Stimulated activated naive B cell treated with anti-CD40 and anti-IgM and Interleukin-4, amounts not matched to agents 10 μg/mL and 1 μg/mL and 100 μg/mL, for 72 hours (primary cell): ENCODE measurements around the gene UBE2S.

ENCODE experiments used
- ATAC-seq, 2 donors: fragments of 150-1000 bp; cut with Tn5 transposase; replicated peaks; 2 replicates each; pipeline ENCODE4 v1.10.0; 2021; ENCODE audit warnings: moderate library complexity in 1 of 2
- DNase-seq: peaks from one replicate; pipeline ENCODE4 v3.0.0; 2021
- H3K27ac Mint-ChIP-seq: one replicate; pipeline ENCODE4 v1.8.0; 2022; ENCODE audit warnings: mild to moderate bottlenecking, mixed read lengths
- H3K27me3 Mint-ChIP-seq, 2 donors: one replicate each; pipeline ENCODE4 v1.8.0; 2022; ENCODE audit warnings: mixed read lengths in 2 of 2
- H3K36me3 Mint-ChIP-seq, 2 donors: one replicate each; pipeline ENCODE4 v1.8.0; 2022; ENCODE audit warnings: mixed read lengths in 2 of 2, mild to moderate bottlenecking in 1 of 2
- H3K4me1 Mint-ChIP-seq, 2 donors: one replicate each; pipeline ENCODE4 v1.8.0; 2022; ENCODE audit warnings: mixed read lengths in 2 of 2, mild to moderate bottlenecking in 1 of 2
- H3K4me3 Mint-ChIP-seq, 2 donors: one replicate each; pipeline ENCODE4 v1.8.0; 2022; ENCODE audit warnings: mild to moderate bottlenecking in 2 of 2, mixed read lengths in 2 of 2, moderate library complexity in 1 of 2
- H3K9me3 Mint-ChIP-seq, 2 donors: one replicate each; pipeline ENCODE4 v1.8.0; 2022; ENCODE audit warnings: mixed read lengths in 2 of 2, mild to moderate bottlenecking in 1 of 2

The UBE2S gene

GRCh38 chr19:55350620-55351315 is 56.8 kb downstream of the UBE2S start:
- DNase-seq = no peak
- H3K4me3 Mint-ChIP-seq = peak overlapping the region in 1 of 2 donors; percentile 4
- no peak overlapping the region for H3K27ac Mint-ChIP-seq
- H3K36me3 Mint-ChIP-seq = peaks cover 3 to 5% of the 10 kb centered on the region in 2 donors
- no peaks in the 10 kb centered on the region for H3K9me3 Mint-ChIP-seq
- H3K4me1 Mint-ChIP-seq = peaks cover 14 to 27% of the 10 kb centered on the region in 2 donors
- no peak for ATAC-seq
- peaks cover 41 to 52% of the 10 kb centered on the region in 2 donors for H3K27me3 Mint-ChIP-seq
